ENCODE results near the gene TNFSF12. TPM values are rescaled to one million over a fixed set of nuclear protein-coding genes. Genes with fewer than 3 reads are reported as not detected.

TNFSF12 gene
- total and polyA plus RNA-seq, 9 of the 15 experiments (the other 6 are each of a cell fraction or from before 2014, with no cell fraction given) = 0.03 to 0.95 (median 0.19) TPM; not detected in 3

- H3K9ac ChIP-seq (ENCODE audit: insufficient read depth in 1 of 2, low read depth in 2 of 2, low read length in 2 of 2) = no peak overlapping the region
- POLR2A ChIA-PET = no interaction called here
- H3K9me3 ChIP-seq (replicated peaks; ENCODE audit: control insufficient read depth, insufficient read depth, low read depth, low read length) = peaks cover 3% of the 10 kb centered on the region; the same call in 1 of the 2 replicates
- H3K27ac ChIP-seq (ENCODE audit: extremely low read depth, low read depth, low read length) = no peak overlapping the region
- H3K27me3 ChIP-seq (ENCODE audit: control insufficient read depth in 2 of 2, insufficient read depth in 2 of 2, low read length in 2 of 2) = no peaks in the 10 kb centered on the region
- H3K9me1 ChIP-seq (ENCODE audit: control insufficient read depth, insufficient read depth, low read length) = no peaks in the 10 kb centered on the region
- peak; percentile 63 for TF ChIP-seq RBM25 (IDR thresholded peaks at IDR 0.05; ENCODE audit: low read depth, low read length, severe bottlenecking)
- TF ChIP-seq TRIM24 (IDR thresholded peaks at IDR 0.05) = peak in 1 of 2 experiments; percentile 34; a peak in 1 of 4 replicates
- peak; percentile 83 for TF ChIP-seq TRIM28 (IDR thresholded peaks at IDR 0.05)
- peak in 1 of 2 experiments; percentile 41; a peak in 1 of 3 replicates for TF ChIP-seq CBX3 (IDR thresholded peaks at IDR 0.05; ENCODE audit: borderline replicate concordance in 1 of 2, low read length in 2 of 2)
- TF ChIP-seq HLTF (IDR thresholded peaks at IDR 0.05) = peak; percentile 75; the same call in 1 of the 2 replicates
- TF ChIP-seq, protein P1, sequence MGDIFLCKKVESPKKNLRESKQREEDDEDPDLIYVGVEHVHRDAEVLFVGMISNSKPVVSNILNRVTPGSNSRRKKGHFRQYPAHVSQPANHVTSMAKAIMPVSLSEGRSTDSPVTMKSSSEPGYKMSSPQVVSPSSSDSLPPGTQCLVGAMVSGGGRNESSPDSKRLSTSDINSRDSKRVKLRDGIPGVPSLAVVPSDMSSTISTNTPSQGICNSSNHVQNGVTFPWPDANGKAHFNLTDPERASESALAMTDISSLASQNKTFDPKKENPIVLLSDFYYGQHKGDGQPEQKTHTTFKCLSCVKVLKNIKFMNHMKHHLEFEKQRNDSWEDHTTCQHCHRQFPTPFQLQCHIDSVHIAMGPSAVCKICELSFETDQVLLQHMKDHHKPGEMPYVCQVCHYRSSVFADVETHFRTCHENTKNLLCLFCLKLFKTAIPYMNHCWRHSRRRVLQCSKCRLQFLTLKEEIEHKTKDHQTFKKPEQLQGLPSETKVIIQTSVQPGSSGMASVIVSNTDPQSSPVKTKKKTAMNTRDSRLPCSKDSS (IDR thresholded peaks at IDR 0.05; ENCODE audit: low read depth, partially characterized antibody) = no peak
- TF ChIP-seq, protein P2, sequence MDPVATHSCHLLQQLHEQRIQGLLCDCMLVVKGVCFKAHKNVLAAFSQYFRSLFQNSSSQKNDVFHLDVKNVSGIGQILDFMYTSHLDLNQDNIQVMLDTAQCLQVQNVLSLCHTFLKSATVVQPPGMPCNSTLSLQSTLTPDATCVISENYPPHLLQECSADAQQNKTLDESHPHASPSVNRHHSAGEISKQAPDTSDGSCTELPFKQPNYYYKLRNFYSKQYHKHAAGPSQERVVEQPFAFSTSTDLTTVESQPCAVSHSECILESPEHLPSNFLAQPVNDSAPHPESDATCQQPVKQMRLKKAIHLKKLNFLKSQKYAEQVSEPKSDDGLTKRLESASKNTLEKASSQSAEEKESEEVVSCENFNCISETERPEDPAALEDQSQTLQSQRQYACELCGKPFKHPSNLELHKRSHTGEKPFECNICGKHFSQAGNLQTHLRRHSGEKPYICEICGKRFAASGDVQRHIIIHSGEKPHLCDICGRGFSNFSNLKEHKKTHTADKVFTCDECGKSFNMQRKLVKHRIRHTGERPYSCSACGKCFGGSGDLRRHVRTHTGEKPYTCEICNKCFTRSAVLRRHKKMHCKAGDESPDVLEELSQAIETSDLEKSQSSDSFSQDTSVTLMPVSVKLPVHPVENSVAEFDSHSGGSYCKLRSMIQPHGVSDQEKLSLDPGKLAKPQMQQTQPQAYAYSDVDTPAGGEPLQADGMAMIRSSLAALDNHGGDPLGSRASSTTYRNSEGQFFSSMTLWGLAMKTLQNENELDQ (CRISPR knock-in tag; IDR thresholded peaks at IDR 0.05; ENCODE audit: borderline replicate concordance) = no peak
- H3K36me3 ChIP-seq (ENCODE audit: control insufficient read depth, insufficient read depth, low read length) = no peaks in the 10 kb centered on the region
- BruUV-seq (replicated peaks) = no TSS peak
- DNase-seq (ENCODE audit: extremely low read depth in 1 of 4, low spot score in 3 of 4) = no peak
- no peaks in the 10 kb centered on the region for H3K4me1 ChIP-seq (replicated peaks in 1 of 2; ENCODE audit: control insufficient read depth in 2 of 2, insufficient read depth in 2 of 2, low read length in 2 of 2)
- in situ Hi-C loops (cut with MboI) (no loop called here), intact Hi-C loops (cut with micrococcal nuclease) (no loop called here)
- CTCF ChIA-PET (ENCODE audit: low intra/inter-chr PET ratio) = no interaction called here
- H3K4me2 ChIP-seq (ENCODE audit: insufficient read depth, low read length) = no peak overlapping the region
- H4K20me1 ChIP-seq (replicated peaks; ENCODE audit: control insufficient read depth, insufficient read depth, low read length) = no peaks in the 10 kb centered on the region
- ATAC-seq = no peak
- FAIRE-seq = no peak
- H3K4me3 ChIP-seq = no peak overlapping the region
- H3K79me2 ChIP-seq (ENCODE audit: control insufficient read depth, insufficient read depth, low read length) = no peaks in the 10 kb centered on the region
- no peak overlapping the region for H2AFZ ChIP-seq (ENCODE audit: low read depth, low read length)
These were observed 20.0 kb upstream of the TNFSF12 start for GRCh38 chr17:7528842-7529241.
